IPS DF 4.7 (cell line): ENCODE measurements around the gene RPL26.

Experiments
- DNase-seq: peaks from one replicate; pipeline ENCODE4 v3.0.0-alpha.2; 2013; ENCODE audit warnings: low spot score; ENCODE audit errors: extremely low read depth

The RPL26 gene

DNA sequence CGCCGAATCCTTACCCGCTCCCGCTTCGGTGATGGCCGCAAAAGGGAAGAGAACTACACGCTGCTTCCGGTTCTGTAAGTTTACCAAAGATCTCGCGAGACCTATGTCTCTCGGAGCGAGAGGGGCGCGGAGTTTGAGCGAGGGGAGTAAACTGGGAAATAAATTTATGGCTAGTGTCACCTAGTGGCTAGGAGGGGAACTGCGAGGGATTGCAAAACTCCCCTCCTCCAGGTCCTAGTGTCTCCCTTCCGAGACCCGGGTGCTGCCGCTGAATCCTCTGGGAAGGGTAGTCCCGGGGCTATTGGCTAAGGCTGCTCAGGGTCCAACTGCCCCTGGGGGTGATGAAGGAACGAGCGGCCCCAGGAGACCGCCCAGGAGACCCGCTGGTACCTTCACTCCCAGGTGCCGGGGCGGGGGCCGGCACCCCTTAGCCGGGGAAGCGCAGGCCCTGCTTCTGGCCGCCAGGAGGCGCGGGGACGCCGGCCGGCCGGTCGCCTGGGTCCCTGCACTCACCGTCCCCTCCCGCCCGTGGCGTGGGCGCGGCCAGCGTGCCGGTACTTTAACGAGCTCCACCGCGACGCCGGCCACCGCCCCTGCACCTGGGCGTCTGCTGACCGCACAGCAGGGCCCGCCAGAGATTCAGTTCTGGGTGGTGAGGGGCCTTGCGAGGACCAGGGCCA is at the start of gene RPL26:
RPL26 (minus strand) TSS at position 51 of the 680 bp plus-strand sequence. CDS start 883 bp downstream, outside the sequence.
- DNase-seq, result peak; percentile 92

DNA sequence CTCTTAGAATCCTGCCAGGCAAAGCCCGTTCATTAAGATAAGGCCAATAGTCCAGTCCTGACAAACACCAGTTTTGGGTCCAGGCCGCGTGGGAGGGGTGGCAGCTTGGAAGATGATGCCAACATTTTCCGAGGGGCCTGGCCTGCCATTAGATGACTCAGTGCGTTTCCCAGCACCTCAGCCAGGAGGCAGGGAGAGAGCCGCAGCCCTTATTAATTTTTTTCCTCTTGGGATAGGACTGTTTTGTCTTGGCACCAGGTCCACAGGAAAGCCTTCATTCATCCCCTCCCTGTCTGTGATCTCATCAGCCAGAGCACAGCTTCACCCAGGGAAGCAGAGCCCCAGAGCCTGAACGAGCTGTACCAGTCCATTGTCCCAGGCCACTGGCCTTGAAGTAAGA is 48.0 kb upstream of the RPL26 start:
- no peak for DNase-seq

DNA sequence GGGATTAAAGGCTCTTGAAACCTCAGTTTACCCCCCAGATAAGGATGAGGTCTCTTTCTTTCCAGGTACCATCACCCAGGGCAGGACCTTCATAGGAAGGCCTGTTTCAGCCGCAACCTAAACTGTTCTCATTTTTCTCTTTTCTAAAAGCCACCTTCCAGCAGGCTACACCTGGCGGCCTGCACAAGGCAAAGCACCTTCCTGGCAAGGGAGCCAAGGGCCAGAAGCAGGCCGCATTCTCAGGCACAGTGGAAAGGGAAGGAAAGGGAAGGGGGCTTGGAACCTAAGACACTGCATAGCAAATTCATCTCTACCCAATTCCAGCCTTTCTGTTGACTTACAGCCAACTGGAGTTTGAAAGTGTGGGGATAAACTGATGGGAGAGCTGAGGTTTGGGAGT is 43.8 kb upstream of the RPL26 start:
- DNase-seq, result no peak

DNA sequence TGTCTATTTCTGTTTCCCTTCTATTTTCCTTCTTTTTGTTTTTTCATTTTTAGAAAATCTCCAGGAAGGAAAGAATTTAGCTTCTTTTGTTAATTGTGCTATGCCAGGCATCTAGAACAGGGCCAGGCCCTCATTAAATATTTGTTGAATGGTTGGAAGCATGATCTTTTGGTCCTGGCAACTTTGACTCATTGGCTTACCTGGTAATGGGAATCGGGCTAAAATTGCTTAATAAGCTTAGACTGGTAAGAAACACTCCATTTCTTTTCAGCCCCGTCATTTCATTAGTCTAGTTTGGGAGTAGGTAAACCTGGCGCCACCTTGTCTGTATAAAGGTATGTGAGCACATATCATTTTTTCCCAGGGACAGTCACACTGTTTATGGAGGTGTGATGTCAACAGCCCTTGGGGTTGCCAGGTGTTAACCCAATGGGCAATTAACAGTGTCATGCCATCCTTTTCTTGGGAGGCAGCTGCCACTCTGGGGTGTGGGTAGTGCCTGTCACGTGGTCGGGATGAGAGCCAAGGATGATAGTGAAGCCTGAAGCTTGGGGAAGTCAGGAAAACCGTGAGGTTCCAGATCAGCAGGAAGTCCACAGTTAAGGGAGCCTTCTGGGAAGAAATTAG is 43.2 kb upstream of the RPL26 start:
- DNase-seq, result no peak

DNA sequence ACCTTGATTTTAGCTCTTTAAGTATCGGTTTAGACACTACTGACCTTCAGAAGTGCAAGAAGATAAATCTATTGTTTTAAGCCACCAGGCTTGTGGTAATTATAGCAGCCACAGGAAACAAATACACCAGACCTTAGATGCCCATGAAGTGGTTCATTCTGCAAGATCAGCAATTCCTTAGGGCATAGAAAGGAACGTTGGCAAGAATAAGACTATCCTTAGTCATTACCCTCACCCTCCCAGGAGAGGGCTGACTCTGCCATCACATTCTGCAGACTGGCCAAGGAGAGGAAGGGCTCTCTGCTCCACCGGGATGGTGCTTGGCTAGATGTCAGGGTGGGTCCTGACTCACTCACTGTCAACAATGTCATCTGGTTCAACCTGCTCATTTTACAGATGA is 38.6 kb upstream of the RPL26 start:
- no peak for DNase-seq

DNA sequence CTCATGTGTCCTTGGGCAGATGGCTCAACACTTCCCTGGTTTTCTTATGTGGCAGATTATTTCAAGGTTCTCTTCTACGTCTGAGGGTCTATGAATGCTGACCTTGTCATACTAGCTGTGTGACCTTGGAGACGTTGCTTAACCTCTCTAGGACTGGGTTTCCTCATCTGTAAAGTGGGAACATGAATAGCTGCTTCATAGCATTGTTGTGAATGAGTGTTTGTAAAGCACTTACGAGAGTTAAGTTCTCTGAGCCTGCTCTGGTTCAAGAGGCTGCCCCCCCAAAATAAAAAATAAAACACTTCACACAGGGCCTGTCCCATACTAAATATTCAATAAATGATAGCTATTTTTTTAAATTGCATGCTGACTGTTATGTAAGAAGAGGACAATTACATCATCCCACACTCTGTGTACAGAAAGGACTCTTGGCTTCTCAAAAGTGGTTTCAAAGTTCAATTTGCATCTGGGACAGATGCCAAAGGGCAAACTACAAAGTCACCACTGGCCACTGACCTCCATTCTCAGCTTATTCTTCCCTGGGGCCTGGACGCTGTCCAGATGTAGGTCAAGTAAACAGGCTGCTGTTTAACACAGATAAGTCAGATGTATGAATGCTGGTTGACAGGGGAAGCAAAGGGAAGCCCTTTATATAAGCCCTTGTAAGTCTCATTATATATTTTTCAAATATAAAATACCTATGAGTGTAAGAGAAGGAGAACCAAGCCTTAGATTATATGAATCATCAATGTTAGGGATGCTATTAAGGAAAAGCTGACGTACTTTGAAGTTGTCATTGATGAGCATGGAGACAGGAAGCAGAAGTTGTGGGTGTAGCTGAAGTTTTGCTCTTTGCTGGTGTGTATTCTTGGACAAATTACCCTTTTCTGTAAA is 37.3 kb upstream of the RPL26 start:
- DNase-seq, result no peak

DNA sequence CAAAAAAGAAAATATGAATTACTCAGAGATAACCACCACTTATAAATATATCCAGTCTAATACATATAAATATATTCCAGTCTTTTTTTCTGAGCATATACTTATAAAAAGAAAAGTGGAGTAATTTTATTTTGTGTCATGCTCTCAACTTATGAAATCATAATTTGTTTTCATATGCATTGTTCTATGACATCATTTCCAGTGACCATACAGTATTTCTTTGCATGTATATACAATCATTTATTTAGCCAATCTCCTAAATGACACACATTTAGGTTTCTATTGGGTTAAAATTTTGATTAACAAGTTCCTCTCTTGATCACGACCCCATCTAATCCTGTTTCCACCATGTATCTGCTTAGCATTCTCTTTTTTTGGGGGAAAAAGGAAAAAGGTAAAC is 36.3 kb upstream of the RPL26 start:
- DNase-seq, result no peak

DNA sequence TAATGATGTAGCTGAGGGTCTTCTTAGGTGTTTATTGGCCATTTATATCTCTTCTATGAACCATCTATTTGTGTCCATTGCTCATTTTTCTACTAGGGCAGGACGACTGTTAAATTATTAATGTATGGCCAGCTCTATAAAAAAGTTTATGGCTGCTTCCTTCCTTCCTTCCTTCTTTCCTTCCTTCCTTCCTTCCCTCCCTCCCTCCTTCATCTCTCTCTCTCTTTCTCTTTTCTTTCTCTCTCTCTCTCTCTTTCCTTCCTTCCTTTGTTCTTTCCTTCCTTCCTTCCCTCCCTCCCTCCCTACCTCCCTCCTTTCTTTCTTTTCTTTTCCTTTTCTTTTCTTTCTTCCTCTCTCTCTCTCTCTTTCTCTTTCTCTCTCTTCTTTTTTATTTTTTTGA is 35.5 kb upstream of the RPL26 start:
- no peak for DNase-seq

DNA sequence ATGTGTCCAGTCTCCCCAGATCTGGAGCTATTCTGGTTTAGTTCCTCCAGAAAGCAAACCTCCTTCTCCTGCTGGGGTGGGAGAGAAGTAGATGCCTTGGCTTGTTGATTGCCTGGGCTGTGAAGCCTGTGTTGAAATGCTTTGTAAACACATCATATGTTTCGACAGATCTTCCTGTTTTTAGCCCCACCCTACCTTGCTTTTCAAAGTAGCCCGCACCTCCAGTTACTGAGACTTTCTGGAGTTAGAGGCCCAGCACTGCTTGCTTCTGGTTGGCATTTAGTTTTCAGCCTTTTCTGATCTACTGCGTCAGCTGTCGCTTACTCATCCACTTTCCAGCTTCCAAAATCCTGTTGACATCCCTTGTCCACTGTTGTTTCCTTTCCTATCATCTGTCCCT is 34.8 kb upstream of the RPL26 start:
- DNase-seq, result no peak

DNA sequence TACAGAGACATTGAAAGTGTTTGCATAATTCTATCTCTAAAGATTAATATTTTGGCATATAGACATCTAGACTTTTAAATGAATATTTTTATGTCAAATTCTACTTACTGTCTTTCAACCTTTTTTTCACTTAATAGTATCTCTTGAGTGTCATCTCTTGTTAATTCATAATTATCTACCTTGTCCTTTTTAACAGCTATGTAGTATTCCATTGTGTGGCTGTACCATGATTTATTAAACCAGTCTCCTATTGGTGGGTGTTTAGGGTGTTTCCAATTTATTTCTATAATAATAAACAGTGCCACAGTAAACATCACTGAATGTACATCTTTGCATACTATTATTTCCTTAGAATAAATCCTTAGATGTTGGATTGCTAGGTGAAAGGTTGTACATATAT is 30.9 kb upstream of the RPL26 start:
- DNase-seq, result no peak

DNA sequence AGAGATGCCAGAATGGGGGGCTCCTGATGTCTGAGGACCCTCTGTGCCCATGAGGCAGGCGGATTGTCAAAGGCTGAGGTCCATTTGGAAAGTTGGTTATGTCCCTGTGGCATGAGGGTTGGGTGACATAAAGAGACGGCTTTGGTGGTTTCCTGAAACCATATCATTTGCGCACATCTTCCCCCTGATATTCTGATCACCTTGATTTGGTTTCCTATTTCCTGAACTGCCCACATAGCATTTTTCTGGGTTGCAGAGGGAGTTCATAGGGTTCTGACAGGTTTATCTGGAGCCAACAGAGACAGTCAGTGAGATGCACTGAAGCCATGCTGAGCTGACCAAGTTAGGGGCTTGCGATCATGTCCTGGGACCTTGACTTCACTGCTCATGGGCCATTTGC is 30.3 kb upstream of the RPL26 start:
- no peak for DNase-seq

DNA sequence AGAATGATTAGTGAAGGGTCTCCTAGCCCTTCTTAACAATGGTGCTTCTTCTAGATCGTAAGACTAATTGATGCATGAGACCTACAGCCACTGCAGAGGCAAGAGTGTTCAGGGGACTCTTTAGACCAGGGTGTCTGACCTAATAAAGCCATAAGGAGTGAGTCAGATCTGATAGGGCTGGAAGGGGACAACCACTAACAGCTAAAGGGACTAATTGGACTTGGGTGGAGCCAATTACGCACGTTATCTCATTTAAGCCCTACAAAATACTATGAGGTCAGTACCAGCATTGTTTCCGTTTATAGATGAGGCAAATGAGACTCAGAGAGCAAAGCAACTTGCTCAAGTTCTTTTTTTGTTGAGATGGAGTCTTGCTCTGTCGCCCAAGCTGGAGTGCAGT is 29.1 kb upstream of the RPL26 start:
- no peak for DNase-seq

DNA sequence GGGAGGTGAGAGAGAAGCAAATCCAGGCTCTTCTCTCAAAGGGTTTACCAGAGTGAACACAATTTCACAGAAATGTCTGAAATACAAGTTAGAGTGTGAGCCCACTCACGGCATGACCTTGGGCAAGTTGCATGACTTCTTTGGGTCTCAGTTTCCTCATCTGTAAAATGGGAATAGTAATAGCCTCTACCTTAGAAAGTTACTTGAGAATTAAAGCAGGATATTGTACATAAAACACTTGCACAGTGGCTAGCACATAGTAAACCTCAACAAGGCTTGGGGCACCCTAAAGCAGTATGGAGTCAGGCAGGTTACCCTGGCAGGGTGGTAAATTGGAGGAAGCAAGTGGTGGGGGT is 27.9 kb upstream of the RPL26 start:
- DNase-seq, result no peak

DNA sequence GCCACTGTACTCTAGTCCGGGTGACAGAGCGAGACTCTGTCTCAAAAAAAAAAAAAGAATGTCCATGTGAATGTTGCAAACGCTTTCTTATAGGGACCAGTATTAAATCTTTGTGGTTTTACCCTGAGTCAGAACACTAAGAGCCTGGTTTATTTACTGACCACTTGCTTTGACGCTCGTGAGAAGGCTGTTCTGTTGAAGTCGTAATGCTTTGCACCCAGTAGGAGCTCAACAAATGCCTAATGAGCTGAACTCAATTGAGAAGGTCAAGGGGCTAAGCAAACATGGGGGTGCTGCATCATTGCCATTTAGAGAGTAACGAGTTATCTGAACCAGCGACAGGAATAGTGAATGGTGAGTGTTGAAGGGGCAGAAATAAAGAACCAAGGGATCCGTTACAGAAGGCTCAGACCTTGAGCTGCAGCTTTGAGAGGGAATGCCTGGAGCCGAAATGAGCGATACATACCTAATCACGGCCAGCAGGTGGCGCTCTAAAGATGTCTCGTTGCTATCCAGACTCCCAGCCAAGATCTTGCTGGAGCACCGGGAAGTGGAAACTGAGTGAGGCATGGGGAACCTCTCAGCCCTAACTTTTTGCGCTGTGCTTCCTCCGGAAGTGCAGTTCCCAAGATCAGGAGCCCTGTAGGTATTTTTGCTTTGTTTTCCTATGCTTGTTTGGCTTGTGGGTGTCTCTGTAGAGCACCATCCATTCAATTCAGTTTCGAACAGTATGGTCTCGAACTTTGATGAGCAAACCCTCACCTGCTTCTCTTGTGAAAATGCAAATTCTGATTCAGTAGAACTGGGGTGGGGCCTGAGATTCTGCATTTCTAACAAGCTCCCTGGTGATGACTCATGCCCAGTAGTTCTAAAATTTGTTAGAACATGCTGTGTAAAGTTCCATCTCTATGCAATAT is 27.2 kb upstream of the RPL26 start:
- DNase-seq, result peak; percentile 92

DNA sequence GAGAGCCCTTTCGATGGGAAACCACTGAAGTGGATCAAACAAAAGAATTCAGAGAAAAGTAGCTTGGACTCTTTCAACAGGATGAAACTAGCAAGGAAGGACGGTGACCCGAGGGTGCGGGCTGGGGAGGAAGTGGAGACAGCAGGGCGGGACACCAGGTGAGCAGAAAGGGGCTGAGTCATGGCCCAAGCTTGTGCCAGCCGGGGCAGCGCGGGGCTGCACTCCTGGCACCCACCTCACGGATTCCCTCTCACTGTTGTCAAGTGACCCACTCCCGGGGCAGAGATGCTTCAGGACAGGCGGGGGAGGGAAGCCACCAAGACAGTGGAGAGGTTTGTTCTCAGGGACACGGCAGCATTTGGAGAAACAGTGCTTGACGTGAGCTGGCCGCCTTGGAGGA is 25.4 kb upstream of the RPL26 start:
- no peak for DNase-seq

DNA sequence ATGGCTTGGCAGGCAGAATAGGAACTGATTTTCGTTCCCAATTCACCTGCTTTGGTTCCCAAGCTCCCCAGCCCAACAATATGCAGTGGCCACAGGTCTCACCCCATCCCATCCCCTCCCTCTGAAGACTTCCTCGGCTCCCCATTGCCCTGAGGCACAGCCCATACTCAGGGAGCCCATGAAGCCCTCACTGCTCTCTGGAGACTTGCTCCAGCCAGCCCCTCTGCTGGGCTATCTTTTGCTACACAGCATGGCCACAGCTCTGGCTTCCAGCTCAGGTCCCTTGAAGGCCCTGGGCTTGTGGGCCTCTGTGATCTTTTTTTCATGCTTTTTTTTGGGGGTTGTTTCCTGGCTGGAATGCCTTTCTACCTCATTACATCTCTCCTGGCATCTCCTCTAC is 23.2 kb upstream of the RPL26 start:
- no peak for DNase-seq

DNA sequence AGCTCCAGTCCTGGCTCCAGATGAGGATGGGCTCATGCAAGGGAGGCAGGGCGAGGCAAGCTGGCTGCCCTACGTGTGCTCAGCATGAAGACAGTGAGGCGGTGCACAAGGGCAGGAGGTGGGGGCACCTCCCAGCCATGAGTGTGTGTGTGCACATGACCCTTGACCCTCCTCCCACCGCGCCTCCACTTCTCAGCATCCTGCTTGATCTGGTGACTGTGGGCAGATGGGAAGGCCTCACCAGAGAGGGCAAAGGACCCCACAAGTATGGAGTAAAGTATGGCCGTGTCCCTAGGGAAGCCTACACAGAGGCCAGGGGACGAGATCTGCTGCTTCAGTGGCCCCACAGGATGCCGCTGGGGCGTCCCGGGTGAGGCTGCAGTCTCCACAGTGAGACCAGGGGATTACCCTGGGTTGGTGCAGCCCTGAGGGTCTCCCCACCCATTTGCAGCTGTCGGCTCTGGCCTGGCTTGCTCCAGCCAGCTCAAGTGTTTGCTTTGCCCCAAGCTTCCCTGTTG is 22.6 kb upstream of the RPL26 start:
- DNase-seq, result no peak

DNA sequence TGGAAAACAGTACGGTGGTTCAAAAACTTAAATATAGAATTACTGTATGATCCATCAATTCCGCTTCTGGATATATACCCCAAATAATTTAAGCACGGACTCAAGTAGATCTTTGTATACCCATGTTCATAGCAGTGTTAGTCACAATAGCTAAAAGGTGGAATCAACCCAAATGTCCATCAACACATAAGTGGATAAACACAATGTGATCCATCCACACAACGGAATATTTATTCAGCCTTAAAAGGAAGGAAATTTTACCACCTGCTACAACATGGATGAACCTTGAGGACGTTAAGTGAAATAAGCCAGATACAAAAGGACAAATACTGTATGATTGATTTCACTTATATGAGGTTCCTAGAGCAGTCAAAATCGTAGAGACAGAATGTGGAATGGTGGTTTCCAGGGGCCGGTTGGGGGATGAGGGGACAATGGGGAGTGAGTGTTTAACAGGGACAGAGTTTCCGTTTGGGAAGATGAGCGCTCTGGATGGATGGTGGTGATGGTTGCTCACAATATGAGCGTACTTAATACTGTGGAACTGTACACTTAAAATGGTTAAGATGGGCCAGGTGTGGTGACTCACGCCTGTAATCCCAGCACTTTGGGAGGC is 20.0 kb upstream of the RPL26 start:
- DNase-seq, result no peak

DNA sequence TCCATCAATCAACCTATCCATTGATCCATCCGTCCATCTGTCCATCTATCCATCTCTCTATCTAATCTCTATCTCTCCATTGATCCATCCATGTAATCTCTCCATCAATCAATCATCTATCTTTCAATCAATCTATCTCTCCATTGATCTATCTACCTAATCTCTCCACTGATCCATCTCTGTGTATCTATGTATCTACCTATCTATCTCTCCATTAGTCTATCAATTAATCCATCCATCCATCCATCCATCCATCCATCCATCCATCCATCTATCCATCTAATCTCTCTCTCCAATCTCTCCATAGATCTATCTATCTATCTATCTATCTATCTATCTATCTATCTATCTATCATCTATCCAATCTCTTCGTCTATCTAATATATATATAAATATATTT is 18.1 kb upstream of the RPL26 start:
- DNase-seq, result no peak

DNA sequence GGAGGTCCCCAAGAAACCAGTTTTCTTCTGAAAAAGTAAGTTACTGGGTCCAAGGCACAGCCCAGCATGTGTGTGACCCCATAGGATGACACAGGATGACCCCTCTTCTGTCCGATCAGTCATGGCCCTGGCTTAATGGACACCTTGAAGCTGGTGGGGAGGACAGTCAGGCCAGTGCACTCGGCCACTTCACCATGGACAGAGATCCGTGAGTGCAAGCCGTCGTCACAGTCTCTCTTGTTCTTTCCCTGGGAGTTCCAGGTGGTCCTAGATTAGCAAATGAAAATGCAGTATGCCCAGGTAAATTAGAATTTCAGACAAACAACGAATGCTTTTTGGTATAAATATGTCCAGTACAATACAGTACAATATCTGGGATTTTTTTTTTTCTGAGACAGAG is 16.0 kb upstream of the RPL26 start:
- DNase-seq, result no peak

DNA sequence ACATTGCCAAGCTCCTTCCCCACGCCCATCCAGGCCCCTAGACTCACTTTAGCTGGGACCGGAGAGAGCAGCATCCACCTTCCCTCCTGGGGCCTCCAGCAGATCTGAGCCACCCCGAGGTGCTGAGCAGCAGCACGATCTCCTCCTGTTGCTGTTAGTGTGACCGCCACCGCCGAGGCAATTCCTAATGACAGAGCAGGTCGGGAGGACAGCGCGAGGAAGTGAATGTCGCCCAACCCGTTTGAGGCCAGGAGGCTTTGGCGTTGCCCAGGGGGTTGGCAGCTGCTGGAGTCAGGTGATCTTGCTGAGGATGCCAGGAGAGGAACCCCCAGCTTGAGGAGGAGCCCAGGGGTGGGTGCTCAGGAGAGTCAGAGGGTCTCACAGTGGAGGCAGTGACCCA is 14.6 kb upstream of the RPL26 start, which contains the start of gene RNF222:
RNF222 (minus strand) TSS at position 192 of the 400 bp plus-strand sequence. CDS start 4,366 bp downstream, outside the sequence.
- no peak for DNase-seq
